Fibroblast of skin of left biceps (primary cell): Measurements from ENCODE around the gene MLLT3.

ENCODE experiments used
- DNase-seq, 2 experiments: peaks; one replicate each; pipeline ENCODE4 v3.0.0-alpha.2; 2013; ENCODE audit warnings: low read depth in 2 of 2

The MLLT3 gene

DNA sequence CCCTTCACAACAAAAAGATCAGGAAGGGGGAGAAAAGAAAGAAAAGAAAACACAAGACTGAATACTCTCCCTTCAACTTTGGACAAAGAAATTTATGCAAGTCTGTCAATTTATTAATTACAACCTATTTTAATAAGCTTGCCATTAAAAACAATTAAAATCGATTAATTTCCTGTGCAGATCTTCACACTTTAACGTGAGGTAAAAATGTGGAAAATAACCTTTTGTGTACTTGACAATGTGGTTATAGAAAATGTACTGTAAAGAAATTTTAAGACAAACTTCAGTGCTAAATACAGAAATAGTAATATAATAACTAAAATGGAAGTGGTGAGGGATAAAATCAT lies 2.7 kb upstream of the MLLT3 start:
- DNase-seq: no peak

- DNase-seq: peak in 1 of 2 experiments; percentile 37
These were observed 2.1 kb upstream of the MLLT3 start for GRCh38 chr9:20624201-20625002.

- DNase-seq: no peak
These were observed 1.4 kb upstream of the MLLT3 start for GRCh38 chr9:20623748-20624124.

GRCh38 chr9:20623021-20623747 lies 885 bp upstream of the MLLT3 start:
- DNase-seq: no peak

GRCh38 chr9:20621471-20622329 lies 599 bp downstream of the MLLT3 start:
- DNase-seq: peak in 1 of 2 experiments; percentile 50

DNA sequence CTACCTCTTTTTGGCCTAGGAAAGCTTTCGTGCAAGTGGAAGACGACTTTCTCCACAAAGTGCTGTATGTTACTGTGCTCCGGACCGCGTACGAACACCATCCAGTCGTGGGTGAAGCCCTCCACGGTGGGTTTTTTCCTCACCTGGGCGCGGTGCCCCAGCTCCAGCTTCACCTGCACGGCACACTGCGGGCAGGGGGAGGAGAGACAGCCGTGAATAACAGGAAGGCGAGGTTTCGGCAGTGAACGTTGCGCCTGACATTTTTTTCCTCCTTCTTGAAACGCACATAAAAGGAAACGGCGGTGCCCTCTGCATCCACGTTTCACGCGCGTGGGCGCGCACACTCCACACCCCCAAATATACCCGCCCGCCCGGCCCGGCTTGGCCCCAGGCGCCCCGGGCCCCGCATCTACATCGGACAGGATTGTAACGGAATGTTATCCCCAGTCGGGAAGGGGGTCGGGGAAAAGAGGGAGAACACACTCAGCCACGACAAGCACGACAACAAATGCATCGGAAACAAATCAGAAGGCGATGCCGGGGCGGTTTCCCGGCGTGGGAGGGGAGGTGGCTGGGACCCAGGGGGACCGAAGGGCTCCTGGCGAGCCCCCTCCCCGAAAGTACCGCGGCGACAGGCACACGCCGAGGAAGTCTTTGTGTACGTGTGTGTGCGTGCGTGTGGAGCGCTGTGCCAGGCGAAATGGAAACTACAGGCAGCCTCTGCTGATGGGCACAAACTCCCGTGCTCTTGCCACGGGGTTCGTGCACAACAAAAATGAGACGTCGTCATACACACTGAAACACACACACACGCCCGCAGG lies 1.4 kb downstream of the MLLT3 start:
- DNase-seq: no peak

- DNase-seq: no peak
These were observed 2.7 kb downstream of the MLLT3 start for GRCh38 chr9:20619487-20620200.

- DNase-seq: no peak
These were observed 3.9 kb downstream of the MLLT3 start for GRCh38 chr9:20618361-20618802.

DNA sequence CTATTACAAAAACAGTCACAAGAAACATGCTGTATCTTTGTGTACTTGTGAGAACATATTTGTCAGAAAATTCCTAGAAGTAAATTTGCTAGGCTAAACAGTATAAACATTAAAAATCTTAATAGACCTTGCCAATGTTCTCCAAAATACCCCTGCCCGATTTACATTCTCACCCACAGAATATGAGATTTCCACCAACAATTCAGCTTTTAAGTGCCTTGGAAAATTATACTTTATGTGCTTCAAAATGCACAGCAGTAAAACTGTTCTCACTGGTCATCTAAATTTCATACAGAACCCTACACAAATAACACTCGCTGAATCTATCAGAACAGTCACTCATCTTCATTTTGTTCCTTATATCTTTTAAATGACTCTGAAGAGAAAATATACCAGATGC lies 5.5 kb downstream of the MLLT3 start:
- no peak for DNase-seq

- no peak for DNase-seq
These were observed 7.6 kb downstream of the MLLT3 start for GRCh38 chr9:20614602-20615216.

- DNase-seq: no peak
These were observed 10.5 kb downstream of the MLLT3 start for GRCh38 chr9:20611691-20612287.

- DNase-seq: no peak
These were observed 11.7 kb downstream of the MLLT3 start for GRCh38 chr9:20610591-20610990.

- DNase-seq: no peak
These were observed 13.7 kb downstream of the MLLT3 start for GRCh38 chr9:20608582-20608981.

DNA sequence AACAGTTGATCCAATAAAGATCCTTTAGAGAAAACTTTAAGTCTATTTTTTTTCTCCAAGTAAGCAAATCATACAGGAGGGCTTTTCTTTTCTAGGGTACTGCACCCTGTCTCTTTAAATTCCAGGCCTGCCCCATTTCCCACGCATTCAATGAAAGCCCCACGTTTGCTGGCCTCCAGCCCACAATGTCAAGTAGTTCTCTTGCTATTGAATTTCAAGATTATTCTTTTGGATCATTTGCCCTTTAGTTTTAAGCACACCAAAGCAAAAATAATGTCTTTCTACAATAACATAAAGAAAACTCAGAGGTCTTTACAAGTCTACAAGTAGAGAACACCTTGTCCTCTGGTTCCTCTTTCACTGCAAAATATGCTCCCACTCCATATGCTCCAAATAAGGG lies 15.6 kb downstream of the MLLT3 start:
- DNase-seq: no peak

- no peak for DNase-seq
These were observed 17.7 kb downstream of the MLLT3 start for GRCh38 chr9:20604562-20604961.

DNA sequence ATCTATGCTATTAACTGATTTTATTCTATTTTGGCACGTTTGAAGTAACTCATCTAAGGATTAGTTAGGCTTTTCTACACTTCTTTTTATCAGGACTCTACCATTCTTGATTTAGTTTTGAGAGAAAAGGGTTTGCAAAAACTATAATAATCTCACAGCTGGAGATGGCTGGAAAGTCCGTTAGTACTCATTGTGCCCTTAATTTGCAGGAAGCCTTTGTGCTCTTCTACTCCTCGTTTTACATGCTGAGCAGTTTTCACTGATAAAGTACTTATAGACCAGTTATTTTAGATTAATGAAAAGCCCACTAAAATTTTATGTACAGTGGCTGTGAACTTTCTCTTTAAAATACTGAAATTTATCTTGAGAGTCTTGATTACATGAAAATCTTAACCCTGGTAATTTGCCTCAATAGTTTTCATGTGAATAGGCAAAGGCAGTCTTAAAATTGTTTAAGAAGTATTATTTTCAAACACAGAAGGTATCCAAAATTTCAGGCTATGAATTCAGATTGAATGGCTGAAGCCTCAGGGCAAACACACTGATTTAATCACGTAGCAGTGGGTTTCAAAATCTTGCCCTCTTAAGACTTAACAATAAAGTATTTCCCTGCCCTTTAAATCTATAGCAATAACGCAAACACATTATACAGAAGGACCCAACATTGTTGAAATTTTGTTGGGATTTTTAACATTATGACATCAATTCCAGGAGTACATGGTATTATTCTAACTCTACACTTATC lies 18.6 kb downstream of the MLLT3 start:
- no peak for DNase-seq

GRCh38 chr9:20601292-20601691 lies 21.0 kb downstream of the MLLT3 start:
- no peak for DNase-seq

GRCh38 chr9:20599195-20599594 lies 23.1 kb downstream of the MLLT3 start:
- peak in 1 of 2 experiments; percentile 38 for DNase-seq

DNA sequence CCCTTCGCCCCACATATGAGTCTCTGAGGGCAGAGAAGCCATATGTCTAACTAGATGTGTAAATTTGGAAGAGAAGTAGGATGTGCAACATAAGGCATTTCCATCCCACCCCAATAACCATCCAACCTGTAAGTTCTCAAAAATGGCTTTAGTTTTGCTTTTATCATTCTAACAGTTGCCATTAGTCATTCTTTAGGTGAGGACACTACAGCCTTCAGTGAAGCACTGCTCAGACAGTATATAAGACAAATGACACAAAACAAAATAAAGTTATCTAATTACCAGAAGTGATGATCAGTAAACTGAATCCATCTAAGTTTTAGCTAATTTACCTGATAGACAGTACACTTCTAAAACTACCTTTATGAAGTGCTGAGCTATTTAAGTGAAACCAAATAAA lies 23.9 kb downstream of the MLLT3 start:
- no peak for DNase-seq
